Measurements from ENCODE around the gene EXOSC10.

DNA sequence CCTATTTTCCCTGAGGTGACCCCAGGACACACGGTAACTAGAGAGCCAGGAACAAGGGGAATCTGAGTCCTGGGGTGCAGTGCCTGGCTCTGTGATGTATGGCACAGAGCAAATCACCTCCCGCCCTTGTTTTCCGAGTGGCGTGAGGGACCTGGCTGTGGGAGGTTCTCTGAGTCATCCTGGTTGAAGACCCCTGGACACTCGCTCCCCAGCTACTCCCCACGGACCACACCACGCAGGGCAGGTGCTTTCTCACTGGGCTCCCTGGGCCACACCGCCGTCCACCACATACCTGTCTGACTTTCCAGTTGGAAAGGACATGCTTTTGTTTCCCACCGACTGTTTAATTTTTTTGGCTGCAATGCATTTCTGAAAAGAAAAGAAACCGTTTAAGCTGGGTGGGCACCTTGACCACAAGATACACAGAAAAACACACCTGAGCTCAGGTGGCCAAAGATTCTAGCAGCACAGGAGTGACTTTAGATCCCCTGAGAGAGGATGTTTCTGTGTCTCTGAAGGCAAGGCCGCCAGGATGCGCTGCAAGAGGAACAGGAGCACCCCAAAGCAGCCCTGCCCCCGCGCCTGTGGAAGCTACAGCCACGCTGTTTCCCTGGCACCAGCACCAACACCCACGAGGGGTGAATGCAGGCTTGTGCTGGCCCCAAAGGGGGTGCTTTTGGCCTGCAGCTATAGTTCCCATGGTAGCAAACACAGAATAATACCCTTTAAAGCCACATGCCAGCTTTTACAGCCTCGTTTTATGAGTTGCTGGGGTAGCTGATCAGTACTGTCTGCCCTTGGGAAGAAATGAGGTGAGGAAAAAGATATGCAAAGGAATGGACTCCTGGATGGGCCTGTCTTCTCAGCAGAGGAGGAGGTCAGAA is 31.7 kb downstream of the EXOSC10 start:
- TF ChIP-seq, protein P1, sequence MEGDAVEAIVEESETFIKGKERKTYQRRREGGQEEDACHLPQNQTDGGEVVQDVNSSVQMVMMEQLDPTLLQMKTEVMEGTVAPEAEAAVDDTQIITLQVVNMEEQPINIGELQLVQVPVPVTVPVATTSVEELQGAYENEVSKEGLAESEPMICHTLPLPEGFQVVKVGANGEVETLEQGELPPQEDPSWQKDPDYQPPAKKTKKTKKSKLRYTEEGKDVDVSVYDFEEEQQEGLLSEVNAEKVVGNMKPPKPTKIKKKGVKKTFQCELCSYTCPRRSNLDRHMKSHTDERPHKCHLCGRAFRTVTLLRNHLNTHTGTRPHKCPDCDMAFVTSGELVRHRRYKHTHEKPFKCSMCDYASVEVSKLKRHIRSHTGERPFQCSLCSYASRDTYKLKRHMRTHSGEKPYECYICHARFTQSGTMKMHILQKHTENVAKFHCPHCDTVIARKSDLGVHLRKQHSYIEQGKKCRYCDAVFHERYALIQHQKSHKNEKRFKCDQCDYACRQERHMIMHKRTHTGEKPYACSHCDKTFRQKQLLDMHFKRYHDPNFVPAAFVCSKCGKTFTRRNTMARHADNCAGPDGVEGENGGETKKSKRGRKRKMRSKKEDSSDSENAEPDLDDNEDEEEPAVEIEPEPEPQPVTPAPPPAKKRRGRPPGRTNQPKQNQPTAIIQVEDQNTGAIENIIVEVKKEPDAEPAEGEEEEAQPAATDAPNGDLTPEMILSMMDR (optimal IDR thresholded peaks at IDR 0.05 in 1 of 3, IDR thresholded peaks at IDR 0.05 in 1 of 3, conservative IDR thresholded peaks at IDR 0.05 in 1 of 3; ENCODE audit: extremely low read depth in 1 of 3, insufficient read depth in 2 of 3, low read length in 3 of 3) = no peak
- TF ChIP-seq EZH2 (IDR thresholded peaks at IDR 0.05; ENCODE audit: low read length) = no peak

Measured in keratinocyte (primary cell).